GM12878 (cell line): ENCODE data around the gene P4HA2.

Experiments
- ATF3 ChIP-seq: IDR thresholded peaks from 2 replicates; pipeline ENCODE4 v1.6.1; 2011; ENCODE audit warnings: low read depth, mild to moderate bottlenecking, low read length, moderate library complexity, borderline replicate concordance; ENCODE audit errors: extremely low read depth
- MYC ChIP-seq: IDR thresholded peaks from 2 replicates; pipeline ENCODE4 v1.6.1; 2011; ENCODE audit warnings: mild to moderate bottlenecking, low read length, moderate library complexity, inconsistent platforms; ENCODE audit not compliant: insufficient read depth, insufficient replicate concordance, insufficient read length, severe bottlenecking

GRCh38 chr5:132243366-132243977 lies 15.8 kb upstream of the P4HA2 start:
- no peak for TF ChIP-seq MYC
- no peak for TF ChIP-seq ATF3
